RCC 7860 (cell line): ENCODE data around the gene IRF4.
"Not testable (repeated sequence)": the region's sequence is repeated elsewhere in the genome, so short reads cannot be mapped to it uniquely, and the experiment has no call there.

Experiments used
- DNase-seq: peaks from one replicate; pipeline ENCODE4 v3.0.0-alpha.2; 2015; ENCODE audit warnings: low spot score
- FAIRE-seq: peaks from 2 replicates; lab custom pipeline; 2012; peaks lifted over from hg19 to GRCh38; lab: Jason Lieb, UNC

The IRF4 gene

DNA sequence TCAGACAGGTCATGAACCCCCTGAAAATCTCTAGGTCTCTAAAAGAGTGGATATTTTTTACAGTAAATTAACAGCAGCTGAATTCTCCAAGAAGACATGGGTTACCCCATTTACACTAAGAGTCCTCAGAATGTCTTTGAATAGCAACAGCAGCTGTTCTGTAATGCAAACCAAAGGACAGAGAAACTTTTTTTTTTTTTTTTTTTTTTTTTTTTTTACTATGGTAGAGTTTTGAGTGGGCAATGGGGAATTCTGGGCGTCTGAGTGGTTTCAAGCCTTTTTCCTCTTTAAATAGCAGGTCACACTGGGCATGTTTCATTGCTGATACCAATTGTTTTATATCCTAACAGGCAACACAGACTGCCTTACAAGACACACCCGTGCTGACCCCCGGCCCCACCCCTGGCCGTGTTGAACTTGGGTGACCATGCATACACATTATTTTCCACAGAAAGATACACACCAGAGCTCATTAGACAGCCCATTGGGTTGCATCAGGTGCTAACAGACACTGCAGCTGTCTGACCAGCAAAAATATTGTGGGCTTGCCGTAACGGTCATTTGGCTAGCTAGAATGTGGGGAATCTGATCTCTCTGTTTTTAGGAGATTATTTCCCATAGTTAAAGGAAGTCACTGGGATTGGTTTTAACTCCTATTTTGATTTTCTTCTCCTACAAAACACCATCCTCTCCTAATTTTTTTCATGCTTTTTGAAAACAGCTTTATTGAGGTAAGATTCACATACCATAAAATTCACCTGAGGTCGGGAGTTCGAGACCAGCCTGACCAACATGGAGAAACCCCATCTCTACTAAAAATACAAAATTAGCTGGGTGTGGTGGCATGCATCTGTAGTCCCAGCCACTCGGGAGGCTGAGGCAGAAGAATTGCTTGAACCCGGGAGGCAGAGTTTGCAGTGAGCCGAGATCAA lies 26.7 kb upstream of the IRF4 start:
- no peak for DNase-seq
- FAIRE-seq: no peak

DNA sequence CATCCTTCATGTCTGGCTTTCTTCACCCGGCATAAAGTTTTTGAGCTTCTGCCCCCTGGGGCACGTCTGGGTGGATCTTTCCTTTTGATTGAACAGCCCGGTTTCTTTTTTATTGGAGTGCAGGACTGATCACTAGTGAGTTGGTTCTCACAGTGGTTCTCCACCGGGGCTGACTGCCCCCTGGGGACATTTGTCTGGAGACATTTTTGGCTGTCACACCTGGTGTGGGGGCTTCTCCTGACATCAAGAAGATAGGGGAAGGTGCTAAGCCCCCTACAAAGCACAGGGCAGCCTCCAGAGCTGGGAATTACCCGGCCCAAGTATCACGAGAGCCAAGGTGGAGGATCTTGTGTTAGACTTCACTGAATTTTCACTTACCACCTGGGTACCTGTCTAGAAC lies 25.7 kb upstream of the IRF4 start:
- DNase-seq (no peak), FAIRE-seq (no peak)

DNA sequence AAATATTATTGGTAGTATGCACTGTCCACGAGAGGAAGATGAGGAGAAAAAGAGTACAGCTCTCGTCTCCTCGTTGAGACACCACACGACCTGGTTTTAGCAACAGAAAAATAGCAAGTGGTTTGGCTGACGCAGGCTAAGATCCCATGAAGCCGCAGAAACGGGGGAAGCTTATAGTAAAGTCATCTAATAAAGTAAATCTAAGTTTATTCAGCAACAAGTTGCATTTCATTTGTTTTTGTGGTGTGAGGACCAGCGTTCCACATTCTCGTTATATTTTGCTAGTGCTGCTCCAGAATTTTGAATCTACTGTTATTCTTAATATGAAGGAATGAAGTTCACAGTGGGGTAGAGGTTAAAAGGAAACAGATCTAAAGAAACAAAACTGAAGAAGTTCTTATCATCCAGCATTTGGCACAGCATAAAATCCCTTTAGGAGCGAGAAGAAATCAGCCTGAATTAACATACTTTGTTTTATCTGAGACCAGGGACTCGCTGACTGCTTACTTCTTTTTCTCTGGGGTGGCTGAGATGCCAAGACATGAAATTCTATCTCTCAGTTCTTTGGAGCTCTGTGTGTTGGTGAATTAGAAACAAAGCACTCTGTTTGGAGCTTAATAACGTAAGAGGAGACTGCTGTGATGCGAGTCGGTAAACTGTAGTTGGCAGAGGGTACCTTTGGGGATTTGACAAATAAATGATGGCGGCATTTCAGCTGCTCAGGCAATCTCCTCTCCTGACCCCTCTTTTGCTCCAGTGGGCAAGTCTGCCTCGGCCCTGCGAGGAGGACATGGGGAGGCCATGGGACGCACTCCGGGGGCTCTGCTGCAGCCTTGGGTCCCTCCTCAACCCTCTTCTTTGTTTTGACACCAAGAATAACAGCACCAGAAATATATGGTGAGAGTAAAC lies 24.9 kb upstream of the IRF4 start:
- DNase-seq (no peak), FAIRE-seq (no peak)

DNA sequence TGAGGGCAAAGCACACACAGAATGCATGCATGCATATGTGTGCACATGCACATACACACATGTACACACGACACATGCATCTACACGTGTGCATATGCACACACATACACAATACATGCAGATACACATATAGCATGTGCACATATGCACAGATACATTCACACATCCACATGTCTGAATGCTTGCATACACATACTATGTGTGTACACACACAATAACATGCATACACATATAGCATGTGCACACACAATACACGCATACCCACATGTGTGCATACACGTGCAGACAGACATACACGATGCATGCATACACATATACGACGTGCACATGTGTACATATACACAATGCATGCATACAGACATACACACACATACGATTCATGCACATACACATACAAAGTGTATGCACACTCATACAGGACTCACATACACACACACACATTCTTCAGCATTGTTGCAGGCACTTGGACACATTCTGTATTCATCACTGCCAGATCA lies 24.2 kb upstream of the IRF4 start:
- DNase-seq (no peak), FAIRE-seq (no peak)

DNA sequence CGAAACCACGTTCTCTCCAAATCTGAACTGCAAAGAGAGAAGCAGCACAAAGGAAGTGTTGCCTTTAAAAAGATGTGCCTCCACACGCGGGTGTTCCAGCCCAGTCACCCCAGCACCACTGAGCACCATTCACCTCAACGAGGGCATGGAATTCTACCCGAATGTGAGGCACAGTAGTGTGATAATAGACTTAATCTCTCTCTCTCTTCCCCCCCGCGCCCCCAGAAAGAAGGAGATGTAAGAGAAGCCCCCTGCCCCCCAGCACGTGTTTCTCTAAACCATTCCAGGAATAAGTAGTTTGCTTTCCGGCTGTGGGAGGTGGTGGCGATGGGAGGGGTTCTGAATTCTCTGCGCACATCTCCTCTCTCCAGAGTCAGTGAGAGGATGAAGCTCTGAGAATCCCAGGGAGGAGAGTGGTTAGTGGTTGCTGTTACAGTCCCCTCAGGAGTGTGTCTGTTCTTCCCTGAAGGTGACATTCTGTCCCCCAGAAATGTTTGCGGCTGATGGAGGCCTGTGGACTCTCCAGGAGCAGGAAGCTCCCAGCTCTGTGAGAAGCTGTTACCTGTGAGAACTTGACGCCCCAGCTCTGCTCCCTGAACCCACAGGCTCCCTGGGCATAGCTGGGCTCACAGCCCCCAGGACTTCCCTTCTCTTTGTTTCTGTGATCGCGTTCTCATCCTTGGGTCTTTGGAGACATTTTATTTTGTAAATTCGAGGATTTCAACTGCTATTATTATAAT lies 23.5 kb upstream of the IRF4 start:
- FAIRE-seq (no peak), DNase-seq (no peak)

DNA sequence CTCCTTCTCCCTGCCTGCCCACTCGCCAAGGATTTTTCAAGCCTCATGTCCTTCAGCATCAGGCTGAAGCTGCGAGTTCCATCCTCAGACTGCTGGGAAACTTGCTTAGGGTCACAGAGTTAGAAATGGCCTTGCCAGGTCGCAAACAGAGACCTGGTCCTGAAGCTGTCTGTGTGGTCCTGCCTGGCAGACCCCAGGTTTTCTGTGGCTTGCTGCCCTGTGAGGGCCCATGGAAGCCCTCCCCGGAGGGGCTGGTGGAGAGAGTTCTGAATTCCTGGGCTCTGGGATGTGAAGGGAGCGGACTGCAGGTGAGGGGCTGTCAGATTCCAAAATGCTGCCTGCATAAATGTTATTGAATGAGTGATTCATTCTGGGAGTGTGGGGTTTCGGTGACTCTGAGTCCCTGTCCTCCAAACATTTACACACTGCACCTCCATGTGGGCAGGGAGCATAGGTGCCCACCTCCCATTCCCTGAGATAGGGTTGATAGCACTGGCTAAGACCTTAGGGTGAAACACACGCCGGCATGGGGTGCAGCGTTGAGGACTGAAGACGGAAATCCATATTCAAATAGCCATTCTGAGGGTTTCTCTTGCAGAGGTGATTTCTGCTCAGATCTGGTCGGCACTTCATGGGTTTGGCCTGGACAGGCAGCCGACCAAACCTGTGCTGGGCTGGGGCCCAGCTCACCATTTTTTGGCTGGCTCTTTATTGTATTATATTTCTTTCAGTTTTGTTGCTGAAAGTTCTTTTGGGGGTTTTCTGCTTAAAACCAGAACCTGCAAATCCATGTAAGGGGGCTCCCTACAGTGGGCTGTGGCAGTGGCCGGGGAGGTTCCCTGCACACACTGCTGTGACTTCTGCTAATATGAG lies 21.8 kb upstream of the IRF4 start:
- FAIRE-seq (no peak), DNase-seq (no peak)

DNA sequence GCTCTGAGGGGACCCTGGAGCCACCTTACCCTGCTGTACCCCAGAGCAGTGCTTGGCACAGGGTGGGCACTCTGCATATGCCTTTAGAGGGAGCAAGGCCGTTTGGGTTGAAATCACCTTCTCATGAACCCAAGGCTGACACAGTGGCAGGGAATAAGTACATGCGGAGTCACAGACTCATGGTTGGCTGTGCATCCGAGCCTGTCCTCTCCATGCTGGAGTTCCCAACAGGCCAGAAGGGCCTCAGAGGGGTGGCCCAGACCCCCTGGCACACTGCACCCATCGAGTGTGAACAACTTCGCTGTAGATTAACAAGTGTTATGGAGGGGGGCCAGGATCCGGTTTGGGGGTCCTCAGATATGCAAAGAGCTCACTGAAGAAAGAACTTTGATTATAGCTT lies 21.0 kb upstream of the IRF4 start:
- DNase-seq (no peak), FAIRE-seq (no peak)

DNA sequence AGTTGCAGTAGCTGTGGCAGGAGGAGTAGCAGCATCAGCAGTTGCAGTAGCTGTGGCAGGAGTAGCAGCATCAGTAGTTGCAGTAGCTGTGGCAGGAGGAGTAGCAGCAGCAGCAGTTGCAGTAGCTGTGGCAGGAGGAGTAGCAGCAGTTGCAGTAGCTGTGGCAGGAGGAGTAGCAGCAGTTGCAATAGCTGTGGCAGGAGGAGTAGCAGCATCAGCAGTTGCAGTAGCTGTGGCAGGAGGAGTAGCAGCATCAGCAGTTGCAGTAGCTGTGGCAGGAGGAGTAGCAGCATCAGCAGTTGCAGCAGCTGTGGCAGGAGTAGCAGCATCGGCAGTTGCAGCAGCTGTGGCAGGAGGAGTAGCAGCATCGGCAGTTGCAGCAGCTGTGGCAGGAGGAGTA lies 19.7 kb upstream of the IRF4 start:
- not testable (repeated sequence) for DNase-seq, FAIRE-seq

DNA sequence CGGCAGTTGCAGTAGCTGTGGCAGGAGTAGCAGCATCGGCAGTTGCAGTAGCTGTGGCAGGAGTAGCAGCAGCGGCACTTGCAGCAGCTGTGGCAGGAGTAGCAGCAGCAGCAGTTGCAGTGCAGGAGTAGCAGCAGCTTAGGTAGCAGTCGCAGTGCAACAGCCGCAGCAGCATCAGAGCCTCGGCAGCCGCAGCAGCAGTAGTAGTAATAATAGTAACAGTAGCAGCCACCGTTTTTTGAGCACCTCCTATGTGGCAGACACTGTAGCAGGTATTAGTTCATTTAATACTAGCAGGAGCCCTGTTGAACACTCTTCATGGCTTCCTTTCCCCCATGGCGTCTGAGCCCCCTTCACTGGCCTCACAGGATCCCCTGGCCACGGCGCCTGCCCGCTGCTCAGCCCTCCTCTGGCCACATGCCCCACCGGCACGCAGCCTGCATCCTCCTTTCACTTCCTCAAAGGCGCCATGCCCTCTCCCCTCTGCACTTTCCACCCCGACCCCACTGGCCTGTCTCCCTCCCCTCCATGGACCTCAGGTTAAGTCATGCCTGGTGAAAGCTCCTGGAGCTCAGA lies 19.1 kb upstream of the IRF4 start:
- no peak for DNase-seq
- no peak for FAIRE-seq

DNA sequence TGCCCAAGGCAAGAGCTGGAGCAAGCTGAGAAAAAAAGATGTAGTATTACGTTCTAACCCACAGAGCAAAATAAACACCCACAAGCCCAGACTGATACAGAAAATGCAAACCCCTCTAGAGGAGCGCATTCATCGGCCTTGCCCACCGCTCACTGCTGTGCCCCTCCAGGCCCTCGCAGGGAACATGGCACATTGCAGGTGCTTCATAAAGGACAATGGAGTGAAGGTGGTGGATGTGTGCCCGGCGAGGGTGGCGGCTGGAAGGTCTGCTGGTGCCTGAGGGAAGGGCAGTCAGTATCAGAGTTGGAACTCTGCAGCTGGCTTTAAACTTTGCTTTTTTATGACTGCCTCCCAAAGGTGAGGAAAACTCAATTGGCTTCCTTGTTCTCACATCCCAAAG lies 18.5 kb upstream of the IRF4 start:
- FAIRE-seq (no peak), DNase-seq (no peak)

DNA sequence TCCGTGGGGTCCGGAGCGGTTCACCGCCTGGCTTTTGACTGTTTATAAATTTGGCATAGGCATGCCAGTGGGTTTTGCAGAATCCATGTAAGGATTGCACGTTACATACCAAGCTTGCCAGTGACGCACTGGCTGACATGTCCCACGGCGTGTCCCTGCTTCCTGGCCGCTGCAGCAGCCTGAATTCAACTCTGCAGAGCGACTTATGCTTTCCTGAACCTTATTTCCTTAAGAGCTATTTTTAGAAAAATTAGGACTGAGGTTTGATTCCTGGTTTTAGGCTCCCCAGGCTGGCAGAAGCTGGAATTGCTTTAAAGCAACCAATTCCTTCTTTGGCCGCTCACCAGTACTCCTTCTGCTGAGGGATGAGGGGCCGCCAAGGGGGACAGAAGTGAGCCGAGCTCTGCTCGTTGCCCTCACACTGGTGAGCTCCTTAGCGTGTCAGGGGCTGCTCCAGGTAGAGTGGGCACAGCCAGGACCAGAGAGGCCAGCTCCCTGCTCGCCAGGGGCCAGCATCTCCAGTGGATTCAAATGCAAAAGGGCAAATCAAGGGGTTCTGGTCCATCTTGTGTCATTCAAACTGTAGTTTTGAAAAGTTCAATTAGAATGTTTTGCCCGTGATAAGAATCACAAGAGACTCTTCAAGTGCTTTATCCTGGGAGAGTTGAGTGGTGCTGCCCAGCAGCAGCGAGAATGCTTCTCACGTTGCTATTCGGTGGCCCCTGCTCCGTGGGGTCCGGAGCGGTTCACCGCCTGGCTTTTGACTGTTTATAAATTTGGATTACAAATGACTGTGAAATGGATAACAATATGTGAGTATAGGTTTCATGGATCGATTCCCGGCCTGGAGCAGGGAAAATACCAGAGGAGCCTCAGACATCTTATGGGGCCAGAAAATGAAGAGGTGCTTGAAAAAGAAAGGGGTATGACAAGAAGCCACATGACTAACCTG lies 17.5 kb upstream of the IRF4 start:
- FAIRE-seq (no peak), DNase-seq (no peak)

DNA sequence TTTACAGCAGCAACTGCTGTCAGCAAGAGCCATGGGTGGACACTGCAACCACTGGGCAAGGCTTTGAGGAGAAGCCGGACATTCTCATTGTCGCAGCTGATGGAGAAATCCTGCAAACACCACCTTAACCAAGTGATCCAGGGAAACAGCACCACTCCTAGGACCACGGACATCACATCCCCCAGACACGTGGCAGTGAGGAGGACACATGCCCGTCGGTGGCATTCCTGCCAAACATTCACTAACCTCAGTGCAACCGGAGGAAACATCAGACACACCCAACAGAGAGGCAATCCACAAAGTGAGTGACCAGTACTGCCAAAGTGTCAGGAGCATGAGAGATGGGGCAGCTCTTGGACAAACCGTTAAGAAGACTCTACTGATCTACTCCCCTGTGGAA lies 16.6 kb upstream of the IRF4 start:
- DNase-seq (no peak), FAIRE-seq (no peak)

DNA sequence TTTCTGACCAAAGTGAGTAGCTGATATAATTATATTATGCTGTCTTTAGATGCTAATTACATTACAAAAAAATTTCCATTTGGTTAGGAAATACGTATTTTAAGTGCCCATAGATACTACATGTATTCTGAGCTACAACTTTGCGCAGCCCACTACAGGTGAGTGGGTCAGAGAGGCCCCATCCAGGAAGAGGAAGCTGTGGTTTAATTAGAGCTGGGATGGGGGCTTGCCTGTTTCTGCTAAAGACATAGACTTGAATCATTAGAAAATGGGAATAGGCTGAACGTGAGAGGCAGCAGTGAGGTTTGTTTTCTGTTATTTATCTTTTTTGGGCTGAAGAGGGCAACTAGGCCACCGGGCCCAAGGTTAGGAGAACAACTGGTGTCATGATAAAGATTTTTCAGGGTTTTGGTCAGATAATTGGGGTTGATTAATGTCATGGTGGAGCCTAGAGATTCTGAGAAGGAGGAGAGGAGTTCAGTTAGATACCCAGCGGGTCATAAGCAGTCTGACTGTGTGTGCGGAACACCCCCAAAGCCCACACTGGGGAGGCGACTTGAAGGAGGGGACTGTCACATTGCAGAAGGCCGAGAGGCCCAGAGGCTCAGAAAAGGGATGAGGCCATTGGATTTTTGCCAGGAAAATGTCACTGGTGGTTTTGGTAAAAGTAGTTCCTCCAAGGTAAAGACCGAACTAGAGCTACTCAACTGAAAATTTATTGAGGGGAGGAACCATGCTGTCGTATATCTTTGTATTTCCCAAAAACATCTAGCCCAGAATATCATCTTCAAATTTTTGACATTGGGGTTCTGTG lies 14.5 kb upstream of the IRF4 start:
- FAIRE-seq (no peak), DNase-seq (no peak)

DNA sequence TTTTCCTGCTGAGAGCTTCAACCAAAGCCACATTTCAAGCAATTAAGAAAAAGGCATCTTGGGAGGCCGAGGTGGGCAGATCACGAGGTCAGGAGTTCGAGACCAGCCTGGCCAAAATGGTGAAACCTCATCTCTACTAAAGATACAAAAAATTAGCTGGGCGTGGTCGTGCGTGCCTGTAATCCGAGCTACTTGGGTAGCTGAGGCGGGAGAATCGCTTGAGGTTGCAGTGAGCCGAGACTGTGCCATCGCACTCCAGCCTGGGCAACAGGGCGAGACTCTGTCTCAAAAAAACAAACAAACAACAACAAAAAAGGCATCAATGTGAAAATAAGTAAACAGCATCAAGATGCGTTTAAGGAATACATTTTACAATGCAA lies 13.9 kb upstream of the IRF4 start:
- not testable (repeated sequence) for DNase-seq, FAIRE-seq

DNA sequence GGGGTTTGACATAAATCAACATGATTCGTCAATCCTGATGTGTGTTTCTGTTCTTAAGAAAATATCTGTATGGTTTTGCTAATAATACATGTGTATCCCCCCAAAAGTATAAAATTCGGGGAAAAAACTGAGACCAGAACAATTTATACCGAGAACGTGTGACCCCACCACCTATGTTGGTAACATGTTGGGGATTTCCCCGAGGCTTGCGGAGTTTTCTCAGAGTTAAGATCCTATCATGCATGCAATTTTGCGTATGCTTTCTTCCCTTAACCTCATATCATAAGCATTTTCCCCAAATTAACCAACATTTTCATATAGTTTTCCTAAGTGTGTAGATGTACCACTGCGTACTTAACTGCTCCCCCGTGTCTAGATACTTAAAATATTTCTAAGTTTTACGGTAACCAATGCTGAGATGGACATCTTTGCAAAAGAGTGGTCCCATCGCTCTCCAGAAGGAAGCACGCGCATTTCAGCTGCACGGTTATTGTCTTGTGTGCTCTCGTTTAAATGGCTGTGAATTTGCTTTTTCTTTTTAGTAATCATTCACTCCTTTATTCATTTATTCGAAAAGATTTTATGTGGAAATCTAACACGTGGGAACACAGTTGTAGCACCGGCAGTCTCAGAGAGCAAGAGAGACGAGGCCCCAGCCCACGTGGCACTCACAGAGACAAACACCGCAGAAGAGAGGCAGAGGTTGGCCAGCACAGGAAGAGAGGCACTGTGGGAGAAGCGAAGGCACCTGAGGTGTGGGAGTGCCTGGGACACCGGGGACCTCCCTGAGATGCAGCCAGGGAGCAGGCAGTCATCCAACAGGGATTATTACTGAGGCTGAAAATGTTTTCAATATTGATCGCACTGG lies 13.2 kb upstream of the IRF4 start:
- FAIRE-seq (no peak), DNase-seq (peak; percentile 2)

DNA sequence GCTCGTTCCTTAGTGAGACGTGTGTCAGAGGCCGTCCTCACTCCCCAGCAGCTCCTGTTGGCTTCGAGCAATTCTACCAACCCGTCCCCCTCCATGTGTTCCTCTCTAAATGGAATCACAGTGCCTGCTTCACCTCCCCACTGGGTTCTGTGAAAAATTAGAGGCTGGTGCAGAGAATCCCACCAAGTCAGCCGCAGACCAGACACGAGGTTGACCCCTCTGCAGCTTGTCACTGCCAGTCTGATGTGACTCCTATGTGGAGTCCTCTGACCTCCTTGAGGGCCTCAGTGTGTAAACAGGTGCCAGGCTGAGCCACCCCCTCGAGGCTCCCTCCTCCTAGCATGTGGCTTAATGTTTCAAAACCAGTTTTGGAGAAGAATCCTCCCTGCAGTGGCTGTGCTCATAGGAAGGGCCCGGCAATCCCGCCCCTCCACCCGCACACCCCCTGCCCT lies 12.6 kb upstream of the IRF4 start:
- DNase-seq: no peak
- FAIRE-seq: no peak
